Liver (tissue), 9 donors: Measurements from ENCODE around the gene MORC4. TPM values are rescaled to one million over a fixed set of nuclear protein-coding genes. Genes with fewer than 3 reads are reported as not detected.

Experiments used
- DNase-seq: peaks from one replicate; pipeline ENCODE4 v3.0.0-alpha.2; 2017; ENCODE audit warnings: low spot score
- H3K27ac ChIP-seq, 2 donors: one replicate each; pipeline ENCODE4 v1.7.0; 2013; ENCODE audit warnings: inconsistent platforms in 2 of 2, low read length in 2 of 2, control low read depth in 1 of 2, low read depth in 1 of 2, mild to moderate bottlenecking in 1 of 2
- H3K27me3 ChIP-seq, 4 donors: one replicate each; pipeline versions ENCODE4 v1.6.1 to v1.7.0; 2013; ENCODE audit warnings: low read length in 3 of 4, inconsistent platforms in 1 of 4, mild to moderate bottlenecking in 1 of 4, moderate library complexity in 1 of 4; ENCODE audit not compliant: control insufficient read depth in 4 of 4, insufficient read depth in 4 of 4
- H3K36me3 ChIP-seq, 4 donors: one replicate each; pipeline versions ENCODE4 v1.6.1 to v1.7.0; 2013; ENCODE audit warnings: low read length in 3 of 4, mild to moderate bottlenecking in 3 of 4, low read depth in 1 of 4, moderate library complexity in 1 of 4; ENCODE audit not compliant: control insufficient read depth in 4 of 4, insufficient read depth in 3 of 4
- H3K4me1 ChIP-seq, 4 donors: one replicate each; pipeline versions ENCODE4 v1.6.1 to v1.7.0; 2013; ENCODE audit warnings: low read length in 3 of 4, mild to moderate bottlenecking in 3 of 4, moderate library complexity in 1 of 4; ENCODE audit not compliant: control insufficient read depth in 4 of 4, insufficient read depth in 4 of 4
- H3K4me3 ChIP-seq, 3 donors: one replicate each; pipeline versions ENCODE4 v1.6.1 to v1.7.0; 2013; ENCODE audit warnings: low read length in 3 of 3, control low read depth in 1 of 3, low read depth in 1 of 3, mild to moderate bottlenecking in 1 of 3
- H3K9ac ChIP-seq, 2 donors: one replicate each; pipeline ENCODE4 v1.7.0; 2013; ENCODE audit warnings: low read length in 2 of 2, mild to moderate bottlenecking in 2 of 2, moderate library complexity in 2 of 2, control low read depth in 1 of 2, low read depth in 1 of 2
- H3K9me3 ChIP-seq, 4 donors: one replicate each; pipeline versions ENCODE4 v1.6.1 to v1.7.0; 2013; ENCODE audit warnings: low read length in 3 of 4; ENCODE audit not compliant: control insufficient read depth in 4 of 4
- EGR1 ChIP-seq, 2 donors: IDR thresholded peaks; 2 replicates each; pipeline ENCODE4 v1.6.1; 2016 to 2018; ENCODE audit warnings: antibody characterized with exemption in 2 of 2, low read depth in 2 of 2
- HNF4A ChIP-seq, 2 donors: conservative IDR thresholded peaks; 2 replicates each; pipeline ENCODE4 v1.6.1; 2016; ENCODE audit warnings: antibody characterized with exemption in 2 of 2, mild to moderate bottlenecking in 2 of 2
- HNF4G ChIP-seq: IDR thresholded peaks from 2 replicates; pipeline ENCODE4 v1.6.1; 2016; ENCODE audit warnings: antibody characterized with exemption
- JUND ChIP-seq, 2 donors: IDR thresholded peaks; 2 replicates each; pipeline ENCODE4 v1.6.1; 2016; ENCODE audit warnings: antibody characterized with exemption in 2 of 2
- NR2F2 ChIP-seq: IDR thresholded peaks from 2 replicates; pipeline ENCODE4 v1.6.1; 2016; ENCODE audit warnings: antibody characterized with exemption
- RAD21 ChIP-seq, 2 donors: IDR thresholded peaks; 2 replicates each; pipeline ENCODE4 v1.6.1; 2016; ENCODE audit warnings: antibody characterized with exemption in 2 of 2, mild to moderate bottlenecking in 2 of 2
- RXRA ChIP-seq, 2 donors: IDR thresholded peaks; 2 replicates each; pipeline ENCODE4 v1.6.1; 2017 to 2018; ENCODE audit warnings: antibody characterized with exemption in 2 of 2, mild to moderate bottlenecking in 1 of 2
- SP1 ChIP-seq: IDR thresholded peaks from 2 replicates; pipeline ENCODE4 v1.6.1; 2018; ENCODE audit warnings: antibody characterized with exemption, mild to moderate bottlenecking
- TAF1 ChIP-seq: conservative IDR thresholded peaks from 2 replicates; pipeline ENCODE4 v1.6.1; 2016; ENCODE audit warnings: antibody characterized with exemption, mild to moderate bottlenecking
- YY1 ChIP-seq: IDR thresholded peaks from 2 replicates; pipeline ENCODE4 v1.6.1; 2016; ENCODE audit warnings: antibody characterized with exemption, mild to moderate bottlenecking
- WGBS: extraction: QIAGEN DNeasy Blood & Tissue Kit; methylation state at CpG from one replicate; pipeline ENCODE4 v1.1.7; 2013; 5-methylcytosine and 5-hydroxymethylcytosine counted together
- polyA plus RNA-seq, 2 donors: library from polyadenylated mRNA; stranded (reverse) in 1 of 2; unstranded in 1 of 2; fragments of 200-250 nt in 1 of 2; fragments of >200 nt in 1 of 2; fragmentation: Nextera tagmentation in 1 of 2; extraction: Ambion mirVana in 1 of 2; gene quantifications; one replicate each; pipeline versions ENCODE4 v1.2.1 to v1.2.3, GENCODE V29; 2013 to 2015
- total RNA-seq, 2 donors: library from RNA; depleted of rRNA; stranded (reverse); fragments of >200 nt; gene quantifications; one replicate each; pipeline ENCODE4 v1.2.3, GENCODE V29; 2014
- TF ChIP-seq, protein P1 (sequence below): IDR thresholded peaks from 2 replicates; pipeline ENCODE4 v1.6.1; 2016; ENCODE audit warnings: antibody characterized with exemption
- TF ChIP-seq, protein P2 (sequence below): IDR thresholded peaks from 2 replicates; pipeline ENCODE4 v1.6.1; 2016; ENCODE audit warnings: antibody characterized with exemption
- TF ChIP-seq, protein P3 (sequence below): fragments of 150-350 bp; IDR thresholded peaks from 2 replicates; pipeline ENCODE4 v1.5.1; 2017; ENCODE audit warnings: improper control_type of control experiment, low read depth, low read length; ENCODE audit not compliant: missing input control
- TF ChIP-seq, protein P4 (sequence below): IDR thresholded peaks from 2 replicates; pipeline ENCODE4 v1.6.1; 2016; ENCODE audit warnings: antibody characterized with exemption, mild to moderate bottlenecking
- TF ChIP-seq, protein P5 (sequence below): IDR thresholded peaks from 2 replicates; pipeline ENCODE4 v1.6.1; 2016; ENCODE audit warnings: antibody characterized with exemption
- donor health status: healthy.
- donor health status: healthy.
- donor health status: healthy.
- donor health status: healthy.
- donor health status: healthy.

The MORC4 gene
- total and polyA plus RNA-seq, 4 donors: 5.8 to 11.0 (median 8.4) TPM

DNA sequence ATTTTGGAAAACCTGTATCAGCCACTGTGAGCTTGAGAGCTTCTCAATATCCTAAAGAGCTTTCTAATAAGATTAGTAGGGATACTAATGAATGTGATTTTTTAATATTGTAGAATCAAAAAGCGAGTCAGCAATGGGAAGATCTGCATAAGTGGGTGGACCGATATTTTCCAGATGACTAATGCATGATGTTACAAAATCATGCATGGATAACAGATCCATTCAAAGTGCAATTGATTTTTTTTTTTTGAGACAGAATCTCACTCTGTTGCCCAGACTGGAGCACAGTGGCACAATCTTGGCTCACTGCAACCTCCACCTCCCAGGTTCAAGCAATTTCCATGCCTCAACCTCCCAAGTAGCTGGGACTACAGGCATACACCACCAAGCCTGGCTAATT is 87.1 kb downstream of the MORC4 start (continued):
- TF ChIP-seq, protein P1, sequence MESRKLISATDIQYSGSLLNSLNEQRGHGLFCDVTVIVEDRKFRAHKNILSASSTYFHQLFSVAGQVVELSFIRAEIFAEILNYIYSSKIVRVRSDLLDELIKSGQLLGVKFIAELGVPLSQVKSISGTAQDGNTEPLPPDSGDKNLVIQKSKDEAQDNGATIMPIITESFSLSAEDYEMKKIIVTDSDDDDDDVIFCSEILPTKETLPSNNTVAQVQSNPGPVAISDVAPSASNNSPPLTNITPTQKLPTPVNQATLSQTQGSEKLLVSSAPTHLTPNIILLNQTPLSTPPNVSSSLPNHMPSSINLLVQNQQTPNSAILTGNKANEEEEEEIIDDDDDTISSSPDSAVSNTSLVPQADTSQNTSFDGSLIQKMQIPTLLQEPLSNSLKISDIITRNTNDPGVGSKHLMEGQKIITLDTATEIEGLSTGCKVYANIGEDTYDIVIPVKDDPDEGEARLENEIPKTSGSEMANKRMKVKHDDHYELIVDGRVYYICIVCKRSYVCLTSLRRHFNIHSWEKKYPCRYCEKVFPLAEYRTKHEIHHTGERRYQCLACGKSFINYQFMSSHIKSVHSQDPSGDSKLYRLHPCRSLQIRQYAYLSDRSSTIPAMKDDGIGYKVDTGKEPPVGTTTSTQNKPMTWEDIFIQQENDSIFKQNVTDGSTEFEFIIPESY: peak; percentile 21
- TF ChIP-seq RAD21 (IDR thresholded peaks at IDR 0.05): no peak
- TF ChIP-seq YY1: peak; percentile 17
- TF ChIP-seq, protein P2, sequence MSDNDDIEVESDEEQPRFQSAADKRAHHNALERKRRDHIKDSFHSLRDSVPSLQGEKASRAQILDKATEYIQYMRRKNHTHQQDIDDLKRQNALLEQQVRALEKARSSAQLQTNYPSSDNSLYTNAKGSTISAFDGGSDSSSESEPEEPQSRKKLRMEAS: peak; percentile 32
- no peak for TF ChIP-seq TAF1
- TF ChIP-seq JUND (IDR thresholded peaks at IDR 0.05): peak; percentile 87 to 92

DNA sequence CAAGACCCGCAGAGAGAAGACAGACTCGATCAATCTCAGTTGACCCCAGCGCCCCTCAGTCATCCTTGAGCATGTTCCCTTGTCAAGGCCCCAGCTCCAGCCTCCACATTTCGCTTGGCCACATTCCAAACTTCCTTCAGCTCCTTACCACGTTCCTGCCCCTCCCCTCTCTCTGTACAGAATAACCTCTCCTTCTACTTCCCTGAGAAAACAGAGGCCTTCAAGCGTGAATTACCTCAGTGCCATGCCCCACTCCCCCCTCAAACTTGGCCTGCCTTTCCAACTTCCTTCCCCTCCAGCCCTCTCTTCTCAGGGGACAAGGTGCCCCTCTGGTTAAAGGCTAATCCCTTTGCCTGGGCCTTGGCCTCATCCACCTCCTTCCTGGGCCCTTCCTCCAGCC is 93.7 kb downstream of the MORC4 start:
- H3K9me3 ChIP-seq: no peaks in the 10 kb centered on the region
- no peak for TF ChIP-seq EGR1 (IDR thresholded peaks at IDR 0.05; ENCODE audit: low read depth in 2 of 2)
- no peak for TF ChIP-seq YY1
- TF ChIP-seq, protein P3, sequence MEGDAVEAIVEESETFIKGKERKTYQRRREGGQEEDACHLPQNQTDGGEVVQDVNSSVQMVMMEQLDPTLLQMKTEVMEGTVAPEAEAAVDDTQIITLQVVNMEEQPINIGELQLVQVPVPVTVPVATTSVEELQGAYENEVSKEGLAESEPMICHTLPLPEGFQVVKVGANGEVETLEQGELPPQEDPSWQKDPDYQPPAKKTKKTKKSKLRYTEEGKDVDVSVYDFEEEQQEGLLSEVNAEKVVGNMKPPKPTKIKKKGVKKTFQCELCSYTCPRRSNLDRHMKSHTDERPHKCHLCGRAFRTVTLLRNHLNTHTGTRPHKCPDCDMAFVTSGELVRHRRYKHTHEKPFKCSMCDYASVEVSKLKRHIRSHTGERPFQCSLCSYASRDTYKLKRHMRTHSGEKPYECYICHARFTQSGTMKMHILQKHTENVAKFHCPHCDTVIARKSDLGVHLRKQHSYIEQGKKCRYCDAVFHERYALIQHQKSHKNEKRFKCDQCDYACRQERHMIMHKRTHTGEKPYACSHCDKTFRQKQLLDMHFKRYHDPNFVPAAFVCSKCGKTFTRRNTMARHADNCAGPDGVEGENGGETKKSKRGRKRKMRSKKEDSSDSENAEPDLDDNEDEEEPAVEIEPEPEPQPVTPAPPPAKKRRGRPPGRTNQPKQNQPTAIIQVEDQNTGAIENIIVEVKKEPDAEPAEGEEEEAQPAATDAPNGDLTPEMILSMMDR: no peak
- no peak for TF ChIP-seq RXRA (IDR thresholded peaks at IDR 0.05)
- H3K4me3 ChIP-seq: no peak overlapping the region
- peaks cover 3 to 32% (median 11%) of the 10 kb centered on the region in 4 donors for H3K4me1 ChIP-seq
- H3K27me3 ChIP-seq: peaks cover 0 to 2% (median 0%) of the 10 kb centered on the region in 4 donors
- no peak overlapping the region for H3K27ac ChIP-seq
- no peak overlapping the region for H3K9ac ChIP-seq
- 68% methylated on average over 6 of the region's 6 CpGs for WGBS
- DNase-seq: no peak
- no peaks in the 10 kb centered on the region for H3K36me3 ChIP-seq

DNA sequence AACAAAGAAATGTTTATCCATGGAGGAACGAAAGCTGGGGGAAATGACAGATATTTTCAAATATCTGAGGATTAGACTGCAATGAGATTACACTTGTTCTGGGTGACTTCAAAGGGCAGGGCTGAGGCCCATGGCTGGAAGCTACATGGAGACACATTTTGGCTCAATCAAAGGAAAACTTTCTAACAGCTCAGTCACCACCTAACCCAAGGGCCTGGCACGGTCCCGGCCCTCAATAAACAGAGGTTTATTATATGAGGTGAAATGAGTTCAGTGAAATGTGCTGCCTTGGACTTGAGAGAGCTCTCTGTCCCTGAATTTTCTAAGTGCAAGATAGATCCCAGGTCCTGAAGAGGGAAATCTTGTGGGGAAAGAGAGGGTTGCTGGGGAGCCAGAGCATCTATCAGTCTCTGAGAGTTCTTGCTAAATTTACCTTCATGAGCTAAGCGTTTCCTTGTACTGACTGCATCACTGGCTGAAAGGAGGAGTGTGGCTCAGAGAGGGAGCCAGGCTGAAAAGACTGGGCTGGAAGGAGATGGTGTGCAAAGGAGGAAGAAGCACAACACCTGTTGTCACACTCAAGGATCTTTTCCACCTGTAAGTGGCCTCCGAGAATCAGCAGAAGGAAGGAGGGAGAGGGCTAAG is 94.8 kb downstream of the MORC4 start:
- H3K27me3 ChIP-seq: no peaks in the 10 kb centered on the region
- TF ChIP-seq, protein P1: no peak
- TF ChIP-seq, protein P4, sequence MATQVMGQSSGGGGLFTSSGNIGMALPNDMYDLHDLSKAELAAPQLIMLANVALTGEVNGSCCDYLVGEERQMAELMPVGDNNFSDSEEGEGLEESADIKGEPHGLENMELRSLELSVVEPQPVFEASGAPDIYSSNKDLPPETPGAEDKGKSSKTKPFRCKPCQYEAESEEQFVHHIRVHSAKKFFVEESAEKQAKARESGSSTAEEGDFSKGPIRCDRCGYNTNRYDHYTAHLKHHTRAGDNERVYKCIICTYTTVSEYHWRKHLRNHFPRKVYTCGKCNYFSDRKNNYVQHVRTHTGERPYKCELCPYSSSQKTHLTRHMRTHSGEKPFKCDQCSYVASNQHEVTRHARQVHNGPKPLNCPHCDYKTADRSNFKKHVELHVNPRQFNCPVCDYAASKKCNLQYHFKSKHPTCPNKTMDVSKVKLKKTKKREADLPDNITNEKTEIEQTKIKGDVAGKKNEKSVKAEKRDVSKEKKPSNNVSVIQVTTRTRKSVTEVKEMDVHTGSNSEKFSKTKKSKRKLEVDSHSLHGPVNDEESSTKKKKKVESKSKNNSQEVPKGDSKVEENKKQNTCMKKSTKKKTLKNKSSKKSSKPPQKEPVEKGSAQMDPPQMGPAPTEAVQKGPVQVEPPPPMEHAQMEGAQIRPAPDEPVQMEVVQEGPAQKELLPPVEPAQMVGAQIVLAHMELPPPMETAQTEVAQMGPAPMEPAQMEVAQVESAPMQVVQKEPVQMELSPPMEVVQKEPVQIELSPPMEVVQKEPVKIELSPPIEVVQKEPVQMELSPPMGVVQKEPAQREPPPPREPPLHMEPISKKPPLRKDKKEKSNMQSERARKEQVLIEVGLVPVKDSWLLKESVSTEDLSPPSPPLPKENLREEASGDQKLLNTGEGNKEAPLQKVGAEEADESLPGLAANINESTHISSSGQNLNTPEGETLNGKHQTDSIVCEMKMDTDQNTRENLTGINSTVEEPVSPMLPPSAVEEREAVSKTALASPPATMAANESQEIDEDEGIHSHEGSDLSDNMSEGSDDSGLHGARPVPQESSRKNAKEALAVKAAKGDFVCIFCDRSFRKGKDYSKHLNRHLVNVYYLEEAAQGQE: no peak
- TF ChIP-seq TAF1: no peak
- no peak for TF ChIP-seq HNF4A (conservative IDR thresholded peaks at IDR 0.05)
- TF ChIP-seq, protein P5, sequence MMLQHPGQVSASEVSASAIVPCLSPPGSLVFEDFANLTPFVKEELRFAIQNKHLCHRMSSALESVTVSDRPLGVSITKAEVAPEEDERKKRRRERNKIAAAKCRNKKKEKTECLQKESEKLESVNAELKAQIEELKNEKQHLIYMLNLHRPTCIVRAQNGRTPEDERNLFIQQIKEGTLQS: no peak
- TF ChIP-seq, protein P3: no peak
- no peak for TF ChIP-seq HNF4G
- no peak for TF ChIP-seq RXRA (IDR thresholded peaks at IDR 0.05)
- TF ChIP-seq NR2F2: no peak
- TF ChIP-seq YY1: no peak
- TF ChIP-seq SP1: no peak
- TF ChIP-seq EGR1 (IDR thresholded peaks at IDR 0.05; ENCODE audit: low read depth in 2 of 2): no peak

More for the DNA sequence above, 94.8 kb downstream of the MORC4 start:
- Histone ChIP-seq H3K4me3 (no peak overlapping the region), H3K9me3 (no peaks in the 10 kb centered on the region), H3K36me3 (no peaks in the 10 kb centered on the region), H3K27ac (no peak overlapping the region), H3K4me1 (peaks cover 3 to 40% (median 21%) of the 10 kb centered on the region in 4 donors), H3K9ac (no peak overlapping the region)
- no peak for DNase-seq
- WGBS: 61% methylated on average over 5 of the region's 5 CpGs
